Lung microvascular endothelial cell (primary cell): ENCODE results near the gene EFEMP2. TPM values are rescaled to one million over a fixed set of nuclear protein-coding genes. Genes with fewer than 3 reads are reported as not detected.
A peak's percentile ranks its signal among the peaks of the same experiment; 100 is the strongest.

Experiments
- DNase-seq, 2 donors: peaks; one replicate each; pipeline versions ENCODE4 v3.0.0 to v3.0.0-alpha.2; 2010; ENCODE audit warnings: low read depth in 2 of 2
- total RNA-seq: library from RNA; depleted of rRNA; stranded (reverse); fragments of >200 nt; gene quantifications from 2 replicates; pipeline ENCODE4 v1.2.1, GENCODE V29; 2014

EFEMP2 gene
- total RNA-seq, result 17.7 and 23.2 TPM in 2 replicates

GRCh38 chr11:65872586-65873317 lies at the start of gene EFEMP2:
Gene EFEMP2, minus strand, starts transcription at chr11:65872800. Its CDS starts 446 bp downstream, at chr11:65872354.
- DNase-seq, result no peak

- DNase-seq, result no peak
These were observed 49.3 kb upstream of the EFEMP2 start for GRCh38 chr11:65921876-65922275.

- DNase-seq, result no peak
These were observed 48.5 kb upstream of the EFEMP2 start for GRCh38 chr11:65921033-65921555.

GRCh38 chr11:65920372-65920802 lies 47.8 kb upstream of the EFEMP2 start:
- no peak for DNase-seq

- no peak for DNase-seq
These were observed 47.2 kb upstream of the EFEMP2 start for GRCh38 chr11:65919573-65920371.

- DNase-seq, result peak; percentile 99
These were observed 46.6 kb upstream of the EFEMP2 start, which contains the start of gene DRAP1 for GRCh38 chr11:65919141-65919572. Gene DRAP1, plus strand, starts transcription at chr11:65919426. Its CDS starts 76 bp downstream, at chr11:65919502.

GRCh38 chr11:65918211-65919140 lies 45.9 kb upstream of the EFEMP2 start, which contains the start of gene C11orf68:
Gene C11orf68, minus strand, starts transcription at chr11:65919062. Its CDS starts 31 bp downstream, at chr11:65919031.
- peak; percentile 57 to 61 for DNase-seq

- DNase-seq, result no peak
These were observed 45.0 kb upstream of the EFEMP2 start for GRCh38 chr11:65917434-65918210.

- DNase-seq, result no peak
These were observed 44.5 kb upstream of the EFEMP2 start for GRCh38 chr11:65917077-65917433.

- DNase-seq, result no peak
These were observed 43.8 kb upstream of the EFEMP2 start for GRCh38 chr11:65916391-65916790.

GRCh38 chr11:65915821-65916251 lies 43.2 kb upstream of the EFEMP2 start:
- DNase-seq, result peak; percentile 84 to 97

GRCh38 chr11:65915101-65915820 lies 42.7 kb upstream of the EFEMP2 start:
- no peak for DNase-seq

GRCh38 chr11:65912845-65913244 lies 40.2 kb upstream of the EFEMP2 start:
- DNase-seq, result peak in 1 of 2 donors; percentile 81

GRCh38 chr11:65911682-65912568 lies 39.3 kb upstream of the EFEMP2 start:
- peak; percentile 61 to 72 for DNase-seq

- DNase-seq, result no peak
These were observed 35.3 kb upstream of the EFEMP2 start for GRCh38 chr11:65907878-65908277.

GRCh38 chr11:65906602-65907001 lies 34.0 kb upstream of the EFEMP2 start:
- no peak for DNase-seq

- no peak for DNase-seq
These were observed 31.1 kb upstream of the EFEMP2 start for GRCh38 chr11:65903715-65904114.

- DNase-seq, result peak in 1 of 2 donors; percentile 49
These were observed 30.5 kb upstream of the EFEMP2 start for GRCh38 chr11:65903068-65903481.

GRCh38 chr11:65900899-65901180 lies 28.2 kb upstream of the EFEMP2 start:
- DNase-seq, result no peak
